Medulla oblongata (tissue), 1 donor: Measurements from ENCODE around the gene OR2AK2.

Experiments
- DNase-seq: peaks from one replicate; pipeline ENCODE4 v3.0.0-alpha.2; 2015; ENCODE audit errors: extremely low spot score

OR2AK2 gene, protein sequence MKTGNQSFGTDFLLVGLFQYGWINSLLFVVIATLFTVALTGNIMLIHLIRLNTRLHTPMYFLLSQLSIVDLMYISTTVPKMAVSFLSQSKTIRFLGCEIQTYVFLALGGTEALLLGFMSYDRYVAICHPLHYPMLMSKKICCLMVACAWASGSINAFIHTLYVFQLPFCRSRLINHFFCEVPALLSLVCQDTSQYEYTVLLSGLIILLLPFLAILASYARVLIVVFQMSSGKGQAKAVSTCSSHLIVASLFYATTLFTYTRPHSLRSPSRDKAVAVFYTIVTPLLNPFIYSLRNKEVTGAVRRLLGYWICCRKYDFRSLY

GRCh38 chr1:247964933-247965332 is at the start of gene OR2AK2:
Gene OR2AK2 (plus strand): TSS chr1:247965233. CDS start chr1:247965377, 144 bp downstream.
- no peak for DNase-seq

GRCh38 chr1:247919952-247920351 is 45.1 kb upstream of the OR2AK2 start, which contains the start of gene OR2T8:
Gene OR2T8 (plus strand): TSS chr1:247920252. CDS start chr1:247921018, 766 bp downstream.
- DNase-seq: no peak

DNA sequence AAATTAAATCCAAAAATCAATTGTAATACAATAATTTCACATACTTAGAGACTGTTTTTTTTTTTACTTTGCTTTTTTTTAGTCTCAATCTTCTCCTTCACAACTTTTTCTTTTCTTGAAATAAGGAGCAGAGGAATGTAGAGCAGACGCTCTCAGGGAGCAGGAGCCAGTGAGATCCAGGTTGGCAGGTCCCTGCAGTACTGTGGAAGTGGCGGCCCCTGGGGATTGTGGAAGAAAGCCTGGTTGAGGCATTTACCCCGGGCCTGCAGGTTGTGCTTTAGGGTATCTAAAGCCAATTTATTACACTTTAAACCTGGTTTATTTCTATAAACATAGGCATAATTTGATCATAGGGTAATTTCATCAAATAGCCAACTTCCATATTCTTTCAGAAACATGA is 41.1 kb upstream of the OR2AK2 start:
- no peak for DNase-seq

DNA sequence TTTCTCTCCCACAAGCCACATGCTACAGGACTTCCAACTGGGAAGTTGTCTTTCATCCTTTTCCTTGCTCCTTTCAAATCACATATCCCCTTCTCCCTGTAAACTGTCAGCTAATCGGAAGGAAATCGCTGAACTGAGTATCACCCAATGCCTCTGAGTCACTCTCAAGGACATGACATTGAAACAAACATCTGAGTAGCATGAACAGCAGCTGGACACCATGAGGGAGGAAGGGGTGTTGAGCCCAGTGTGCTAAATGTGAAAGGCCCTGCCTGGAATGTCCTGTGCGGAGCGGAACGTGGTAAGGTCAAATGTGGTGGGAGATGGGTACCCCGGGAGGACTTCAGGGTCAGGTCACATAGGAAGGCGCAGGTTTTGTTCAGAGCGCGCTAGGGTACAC is 40.2 kb upstream of the OR2AK2 start, which contains the start of gene OR2AJ1:
OR2AJ1 (plus strand) TSS at position 22 of the 400 bp plus-strand sequence. CDS start 8,880 bp downstream, outside the sequence.
- DNase-seq: no peak

- no peak for DNase-seq
These were observed 31.0 kb upstream of the OR2AK2 start for GRCh38 chr1:247933989-247934388.

DNA sequence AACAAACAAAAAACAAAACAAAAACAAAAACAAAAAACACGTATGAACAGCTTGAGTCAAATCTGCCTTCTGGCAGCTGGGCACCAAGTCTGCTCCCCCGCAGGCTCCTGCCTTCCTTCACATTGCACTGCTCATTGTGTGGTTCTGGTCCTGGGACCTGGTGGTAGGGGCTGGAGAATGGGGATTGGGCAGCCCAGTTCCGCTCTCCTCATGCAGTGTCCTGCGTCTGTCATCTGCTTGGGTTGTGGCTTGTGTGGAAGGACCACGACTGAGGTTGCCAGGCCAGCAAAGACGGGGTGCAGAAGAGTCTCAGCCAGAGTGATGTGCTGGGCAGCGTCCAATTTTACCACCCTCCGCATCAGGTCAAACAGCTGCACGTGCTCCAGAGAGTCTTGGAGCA is 29.3 kb upstream of the OR2AK2 start:
- no peak for DNase-seq

DNA sequence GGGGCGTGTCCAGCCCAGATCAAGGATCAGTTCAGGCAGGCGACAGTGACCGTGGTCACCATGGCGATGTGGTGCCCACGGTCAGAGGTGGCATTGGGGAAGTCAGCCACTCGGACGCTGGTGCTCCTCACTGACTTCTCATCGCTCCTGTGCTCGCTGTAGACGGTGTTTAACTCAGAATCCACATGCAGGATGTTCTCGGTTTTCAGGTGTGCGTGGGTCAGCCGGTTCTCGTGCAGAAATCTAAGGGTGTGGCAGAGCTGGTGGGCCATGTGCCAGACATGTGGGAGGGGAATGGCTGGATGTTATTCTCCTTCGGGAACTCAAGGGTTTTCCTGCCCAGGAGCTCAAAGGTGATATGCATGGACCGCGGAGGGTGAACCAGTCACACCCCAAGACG is 28.6 kb upstream of the OR2AK2 start:
- no peak for DNase-seq

DNA sequence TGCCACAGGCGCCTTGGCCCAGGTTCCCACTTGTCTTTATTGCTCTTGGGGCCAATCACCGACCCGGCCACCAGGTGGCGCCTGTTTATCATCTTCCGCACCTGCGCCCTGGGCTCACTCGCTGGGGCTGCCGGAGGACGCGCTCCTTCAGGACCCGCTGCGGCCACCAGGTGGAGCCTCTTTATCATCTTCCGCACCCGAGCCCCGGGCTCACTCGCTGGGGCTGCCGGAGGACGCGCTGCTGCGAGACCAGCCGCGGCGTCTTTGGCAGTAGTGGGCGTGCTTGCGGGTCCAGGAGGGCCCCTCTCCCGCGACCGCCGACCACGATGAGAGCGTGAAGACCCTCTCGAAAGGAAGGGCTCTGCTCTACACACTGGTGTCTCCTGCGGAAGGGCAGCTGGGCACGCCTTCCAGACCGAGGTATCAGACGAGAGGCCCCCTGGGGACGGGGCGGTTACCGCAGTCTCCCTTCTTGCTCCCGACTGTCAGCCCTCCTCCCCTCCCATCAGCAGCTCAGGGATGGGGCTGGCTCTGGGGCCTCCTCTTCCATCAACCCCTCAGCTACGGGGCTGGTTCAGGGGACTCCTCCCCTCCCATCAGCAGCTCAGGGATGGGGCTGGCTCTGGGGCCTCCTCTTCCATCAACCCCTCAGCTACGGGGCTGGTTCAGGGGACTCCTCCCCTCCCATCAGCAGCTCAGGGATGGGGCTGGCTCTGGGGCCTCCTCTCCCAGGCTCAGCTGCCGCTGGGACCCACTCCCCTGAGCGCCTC is 27.9 kb upstream of the OR2AK2 start:
- peak; percentile 49 for DNase-seq

DNA sequence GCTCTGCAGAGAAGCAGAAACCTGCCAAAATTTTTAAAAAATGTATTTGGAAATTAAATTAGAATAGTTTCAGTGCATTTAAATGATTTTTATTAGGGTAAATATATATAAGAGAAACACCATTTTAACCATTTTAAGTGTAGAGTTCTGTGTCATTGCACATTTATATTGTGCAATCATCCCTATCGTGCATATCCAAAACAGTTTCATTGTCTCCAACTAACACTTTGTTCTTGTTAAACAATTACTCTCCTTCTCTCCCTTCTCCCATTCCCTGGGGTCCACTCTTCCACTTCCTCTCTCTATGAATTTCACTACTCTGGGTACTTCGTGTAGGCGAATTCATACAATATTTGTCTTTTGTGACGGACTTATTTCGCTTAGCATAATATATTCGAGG is 22.4 kb upstream of the OR2AK2 start:
- DNase-seq: no peak

GRCh38 chr1:247948558-247948957 is 16.5 kb upstream of the OR2AK2 start, which contains the start of gene OR2L8:
Gene OR2L8 (plus strand): TSS chr1:247948858. CDS start chr1:247948858, 0 bp downstream.
- no peak for DNase-seq

GRCh38 chr1:247953408-247953807 is 11.6 kb upstream of the OR2AK2 start:
- DNase-seq: no peak

GRCh38 chr1:247961791-247962190 is 3.2 kb upstream of the OR2AK2 start:
- DNase-seq: no peak

- DNase-seq: no peak
These were observed 2.0 kb upstream of the OR2AK2 start for GRCh38 chr1:247962911-247963588.

DNA sequence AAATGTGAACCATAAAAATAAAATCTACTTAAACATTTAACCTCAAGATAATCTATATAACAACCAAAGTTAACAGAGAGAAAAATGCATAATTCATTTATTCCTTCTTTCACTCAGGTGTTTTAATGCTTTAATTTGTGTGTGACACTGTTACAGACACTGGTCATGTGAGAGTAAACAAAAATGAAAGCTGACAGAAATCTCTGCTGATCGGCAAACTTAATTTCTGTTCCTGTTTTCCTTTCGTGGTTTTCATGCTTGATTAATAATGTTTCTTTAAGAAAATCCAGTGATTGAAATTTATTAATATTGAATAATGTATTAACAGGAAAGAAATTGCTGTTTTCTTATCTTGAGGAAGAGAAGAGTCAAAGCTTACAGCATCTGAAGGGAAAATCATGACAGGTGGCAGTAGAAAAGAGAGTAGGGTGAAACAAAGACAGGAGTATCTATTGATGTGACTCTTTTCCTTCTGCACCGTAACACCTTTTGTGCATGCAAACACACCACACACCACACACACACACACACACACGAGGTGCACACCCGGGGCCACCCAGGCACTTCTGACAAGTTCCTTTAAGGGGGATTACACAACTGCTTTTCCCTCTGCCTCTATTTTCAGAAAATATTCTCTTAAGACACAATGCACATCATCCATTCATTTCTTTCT is 1.6 kb downstream of the OR2AK2 start:
- no peak for DNase-seq

- no peak for DNase-seq
These were observed 28.0 kb downstream of the OR2AK2 start for GRCh38 chr1:247992986-247993385.

GRCh38 chr1:247998811-247999210 is 33.8 kb downstream of the OR2AK2 start:
- no peak for DNase-seq

DNA sequence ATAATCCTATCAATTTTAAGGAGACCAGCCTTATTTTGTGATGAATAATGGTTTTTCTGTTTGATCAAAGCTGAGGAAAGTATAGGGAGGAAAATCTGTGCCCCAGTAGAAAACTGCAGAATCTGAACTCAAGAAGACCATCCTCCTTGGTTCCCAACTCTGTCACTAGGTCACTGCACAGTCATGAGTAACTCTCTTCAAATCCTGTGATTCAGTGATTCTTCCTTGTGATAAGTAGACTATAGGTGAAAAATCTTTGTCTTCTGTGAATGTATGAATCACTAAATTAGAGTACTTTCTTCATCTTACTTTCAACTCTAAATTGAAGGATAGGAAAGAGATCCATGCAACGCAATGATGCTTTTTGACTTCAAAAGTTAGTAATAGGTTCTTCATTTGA is 35.1 kb downstream of the OR2AK2 start:
- no peak for DNase-seq

- no peak for DNase-seq
These were observed 42.7 kb downstream of the OR2AK2 start for GRCh38 chr1:248007778-248008177.

GRCh38 chr1:248009681-248010080 is 44.6 kb downstream of the OR2AK2 start:
- no peak for DNase-seq

DNA sequence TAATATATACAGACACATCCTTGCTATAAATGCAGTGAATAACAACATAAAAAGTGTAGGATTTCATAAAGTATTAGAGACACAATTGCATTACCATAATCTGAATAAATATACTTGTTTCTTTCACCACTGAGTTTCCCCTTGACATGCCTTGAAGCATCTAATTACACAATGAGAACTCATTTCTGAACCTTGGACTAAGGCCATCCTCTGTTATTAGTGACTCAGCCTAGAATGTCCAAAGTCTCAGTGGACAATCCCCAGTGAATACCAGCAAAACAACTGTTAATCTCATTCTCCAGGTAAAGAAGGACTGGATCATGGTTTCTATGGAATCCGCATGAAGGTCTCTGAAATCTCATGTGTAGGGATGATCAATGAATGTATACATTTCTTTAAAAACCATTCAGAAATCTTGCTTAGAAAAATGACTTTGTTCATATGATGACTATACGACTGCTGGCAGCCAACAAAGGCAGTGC is 48.2 kb downstream of the OR2AK2 start, which contains the start of gene OR2L5:
OR2L5 (plus strand) TSS at position 432 of the 482 bp plus-strand sequence. CDS start 8,288 bp downstream, outside the sequence.
- peak; percentile 12 for DNase-seq

DNA sequence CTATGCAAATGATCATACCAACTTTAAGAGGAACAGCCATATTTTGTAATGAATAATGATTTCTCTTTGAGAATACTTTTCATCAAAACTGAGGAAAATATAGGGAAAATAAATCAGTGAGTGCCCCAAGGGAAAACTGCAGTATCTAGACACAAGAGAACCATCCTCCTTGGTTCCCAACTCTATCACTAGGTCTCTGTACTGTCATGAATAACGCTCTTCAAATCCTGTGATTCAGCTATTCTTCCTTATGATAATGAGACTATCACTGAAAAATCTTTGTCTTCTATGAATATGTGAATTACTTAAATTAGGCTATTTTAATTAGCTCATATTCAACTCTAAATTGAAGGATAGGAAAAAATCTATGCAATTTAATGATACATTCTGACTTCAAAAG is 50.8 kb downstream of the OR2AK2 start:
- DNase-seq: peak; percentile 15
